OCI-LY7 (cell line): ENCODE results near the gene RGPD3. TPM values are rescaled to one million over a fixed set of nuclear protein-coding genes. Genes with fewer than 3 reads are reported as not detected.
"Not testable (repeated sequence)": the region's sequence is repeated elsewhere in the genome, so short reads cannot be mapped to it uniquely, and the experiment has no call there.

ENCODE experiments used
- Bru-seq: library from RNA; stranded (reverse); fragments of 400-500 nt; gene quantifications from one replicate; lab custom pipeline; 2021; lab: Mats Ljungman, UMichigan
- BruChase-seq, 2 experiments: library from RNA; stranded (reverse); fragments of 400-500 nt; gene quantifications; one replicate each; lab custom pipeline; 2021; lab: Mats Ljungman, UMichigan
- BruUV-seq: library from RNA; stranded (reverse); fragments of 400-500 nt; replicated peaks from 2 replicates; lab custom pipeline; 2021; lab: Mats Ljungman, UMichigan
- CTCF ChIA-PET: fragments of 300-600 bp; sonication (Branson Sonifier 250); formaldehyde crosslinking; loops from one replicate; lab custom pipeline; 2022; ENCODE audit warnings: antibody characterized with exemption; ENCODE audit not compliant: unreplicated experiment; lab: Charles Lee
- POLR2A ChIA-PET: fragments of 300-600 bp; sonication (Branson Sonifier 250); formaldehyde crosslinking; loops from one replicate; lab custom pipeline; 2022; ENCODE audit warnings: antibody characterized with exemption; lab: Charles Lee
- DNase-seq: peaks from one replicate; pipeline ENCODE4 v3.0.0-alpha.2; 2015; ENCODE audit warnings: low spot score
- H2AFZ ChIP-seq: fragments of 200-600 bp; sonication (generic), shearing (Covaris generic); 2 replicates; pipeline ENCODE4 v1.6.1; 2014; ENCODE audit warnings: mild to moderate bottlenecking, antibody characterized with exemption, low read length, moderate library complexity
- H3K27ac ChIP-seq: fragments of 200-600 bp; sonication (generic); 2 replicates; pipeline ENCODE4 v1.5.1; 2014; ENCODE audit warnings: mixed run types, low read depth, mild to moderate bottlenecking, moderate library complexity, low read length, inconsistent platforms; ENCODE audit not compliant: poor library complexity, severe bottlenecking
- H3K36me3 ChIP-seq: fragments of 200-600 bp; sonication (generic); 2 replicates; pipeline ENCODE4 v1.6.1; 2014; ENCODE audit warnings: mild to moderate bottlenecking, antibody characterized with exemption, low read length, moderate library complexity, mixed read lengths; ENCODE audit not compliant: insufficient read depth
- H3K4me1 ChIP-seq: fragments of 200-600 bp; sonication (generic); 2 replicates; pipeline ENCODE4 v1.5.1; 2014; ENCODE audit warnings: mild to moderate bottlenecking, low read length; ENCODE audit not compliant: insufficient read depth, poor library complexity, severe bottlenecking
- H3K4me2 ChIP-seq: fragments of 200-600 bp; sonication (generic); 2 replicates; pipeline ENCODE4 v1.6.1; 2014; ENCODE audit warnings: mild to moderate bottlenecking, low read length
- H3K4me3 ChIP-seq: fragments of 200-600 bp; sonication (generic); 2 replicates; pipeline ENCODE4 v1.5.1; 2014; ENCODE audit warnings: mild to moderate bottlenecking, low read depth, low read length; ENCODE audit not compliant: poor library complexity, severe bottlenecking
- H3K79me2 ChIP-seq: fragments of 200-600 bp; sonication (generic); 2 replicates; pipeline ENCODE4 v1.6.1; 2016; ENCODE audit warnings: low read depth, mild to moderate bottlenecking, low read length, moderate library complexity, mixed read lengths; ENCODE audit not compliant: insufficient read depth
- H3K9me2 ChIP-seq: fragments of 200-600 bp; sonication (generic); 2 replicates; pipeline ENCODE4 v1.6.1; 2016; ENCODE audit warnings: mild to moderate bottlenecking, low read length, mixed read lengths; ENCODE audit not compliant: insufficient read depth
- H3K9me3 ChIP-seq: fragments of 200-600 bp; sonication (generic); 2 replicates; pipeline ENCODE4 v1.6.1; 2014; ENCODE audit warnings: mild to moderate bottlenecking, mixed run types, low read length, mixed read lengths
- H4K20me1 ChIP-seq: fragments of 200-600 bp; sonication (generic); 2 replicates; pipeline ENCODE4 v1.6.1; 2014; ENCODE audit warnings: mild to moderate bottlenecking, antibody characterized with exemption, low read length, moderate library complexity, mixed read lengths; ENCODE audit not compliant: insufficient read depth
- EZH2phosphoT487 ChIP-seq: fragments of 200-600 bp; sonication (generic); IDR thresholded peaks from 2 replicates; pipeline ENCODE4 v1.6.1; 2018; ENCODE audit warnings: low read depth, borderline replicate concordance, mild to moderate bottlenecking, mixed run types, antibody characterized with exemption, low read length, moderate library complexity, mixed read lengths
- intact Hi-C: fragments of 100-400 bp; cut with micrococcal nuclease; formaldehyde crosslinking; loops from one replicate; pipeline ENCODE4 v1.10.0; 2022; ENCODE audit not compliant: unreplicated experiment
- long read RNA-seq: library from polyadenylated mRNA; stranded (forward); transcript quantifications from one replicate; pipeline ENCODE4 v2.0.0, GENCODE V29; 2022
- total RNA-seq, 2 experiments: library from RNA; depleted of rRNA in 1 of 2; stranded (reverse); fragments of >200 nt in 1 of 2; shearing (Covaris generic) in 1 of 2; gene quantifications; 2 replicates each; pipeline ENCODE4 v1.2.3, GENCODE V29; 2014 to 2022
- TF ChIP-seq, protein P1 (sequence below): fragments of 200-600 bp; sonication (generic); conservative IDR thresholded peaks from 2 replicates; pipeline ENCODE4 v1.5.1; 2014; ENCODE audit warnings: mild to moderate bottlenecking, antibody characterized with exemption, low read length, moderate library complexity, mixed read lengths

Gene RGPD3
- not detected in 2 replicates for total RNA-seq (2014; rRNA removed; shearing (Covaris generic))
- total RNA-seq (2022): not detected in 2 replicates
- Bru-seq, nascent RNA: percentile 5 among the genes with signal in this experiment
- BruChase-seq, experiment 1, labeled RNA remaining after a 6-hour chase: percentile 5 among the genes with signal in this experiment
- BruChase-seq, experiment 2, labeled RNA remaining after a 2-hour chase: percentile 4 among the genes with signal in this experiment
- long read RNA-seq: 0 reads

- H3K79me2 ChIP-seq, DNase-seq, H3K9me3 ChIP-seq, H3K9me2 ChIP-seq, intact Hi-C loops, CTCF ChIA-PET, BruUV-seq, H3K36me3 ChIP-seq, H2AFZ ChIP-seq, H3K4me3 ChIP-seq, POLR2A ChIA-PET, H3K4me1 ChIP-seq, H3K27ac ChIP-seq, H3K4me2 ChIP-seq, H4K20me1 ChIP-seq: not testable (repeated sequence)
These were observed at the start of gene RGPD3 for GRCh38 chr2:106468107-106468506. Gene RGPD3 (minus strand): TSS chr2:106468413. CDS start chr2:106468288, 125 bp downstream.

- BruUV-seq: no TSS peak
- TF ChIP-seq, protein P1, sequence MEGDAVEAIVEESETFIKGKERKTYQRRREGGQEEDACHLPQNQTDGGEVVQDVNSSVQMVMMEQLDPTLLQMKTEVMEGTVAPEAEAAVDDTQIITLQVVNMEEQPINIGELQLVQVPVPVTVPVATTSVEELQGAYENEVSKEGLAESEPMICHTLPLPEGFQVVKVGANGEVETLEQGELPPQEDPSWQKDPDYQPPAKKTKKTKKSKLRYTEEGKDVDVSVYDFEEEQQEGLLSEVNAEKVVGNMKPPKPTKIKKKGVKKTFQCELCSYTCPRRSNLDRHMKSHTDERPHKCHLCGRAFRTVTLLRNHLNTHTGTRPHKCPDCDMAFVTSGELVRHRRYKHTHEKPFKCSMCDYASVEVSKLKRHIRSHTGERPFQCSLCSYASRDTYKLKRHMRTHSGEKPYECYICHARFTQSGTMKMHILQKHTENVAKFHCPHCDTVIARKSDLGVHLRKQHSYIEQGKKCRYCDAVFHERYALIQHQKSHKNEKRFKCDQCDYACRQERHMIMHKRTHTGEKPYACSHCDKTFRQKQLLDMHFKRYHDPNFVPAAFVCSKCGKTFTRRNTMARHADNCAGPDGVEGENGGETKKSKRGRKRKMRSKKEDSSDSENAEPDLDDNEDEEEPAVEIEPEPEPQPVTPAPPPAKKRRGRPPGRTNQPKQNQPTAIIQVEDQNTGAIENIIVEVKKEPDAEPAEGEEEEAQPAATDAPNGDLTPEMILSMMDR: no peak
- no peak for TF ChIP-seq EZH2phosphoT487
These were observed 49.1 kb upstream of the RGPD3 start for GRCh38 chr2:106517329-106517728.

DNA sequence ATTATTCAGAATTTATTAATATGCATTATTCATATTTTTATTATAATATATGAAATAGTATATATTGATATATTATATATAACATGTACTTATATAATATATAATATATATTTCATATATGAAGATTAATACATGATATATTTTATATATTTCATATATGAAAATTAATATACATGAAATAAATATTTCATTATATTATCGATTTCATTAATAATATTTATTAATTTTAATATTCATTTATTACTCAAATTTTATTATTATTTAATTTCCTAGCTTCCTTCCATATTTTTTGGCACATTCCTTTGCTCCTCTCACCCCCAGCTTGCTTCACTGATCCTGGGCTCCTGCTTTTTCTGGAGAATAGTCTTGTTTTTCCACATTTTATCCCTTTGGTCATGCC lies 48.7 kb upstream of the RGPD3 start:
- no peak for TF ChIP-seq EZH2phosphoT487
- TF ChIP-seq, protein P1: no peak
- CTCF ChIA-PET: no interaction called here

More at GRCh38 chr2:106517329-106517728, 49.1 kb upstream of the RGPD3 start:
- Histone ChIP-seq H3K79me2 (no peaks in the 10 kb centered on the region), H4K20me1 (no peaks in the 10 kb centered on the region), H3K4me3 (no peak overlapping the region), H3K4me1 (no peaks in the 10 kb centered on the region), H3K27ac (no peak overlapping the region), H3K4me2 (no peak overlapping the region), H3K36me3 (no peaks in the 10 kb centered on the region), H2AFZ (no peak overlapping the region), H3K9me3 (no peaks in the 10 kb centered on the region), H3K9me2 (no peaks in the 10 kb centered on the region)
- DNase-seq: no peak
- intact Hi-C loops: no loop called here
- ChIA-PET CTCF (no interaction called here), POLR2A (no interaction called here)

More for the DNA sequence above, 48.7 kb upstream of the RGPD3 start:
- Histone ChIP-seq H4K20me1 (no peaks in the 10 kb centered on the region), H2AFZ (no peak overlapping the region), H3K4me3 (no peak overlapping the region), H3K36me3 (no peaks in the 10 kb centered on the region), H3K27ac (no peak overlapping the region), H3K4me1 (no peaks in the 10 kb centered on the region), H3K9me2 (no peaks in the 10 kb centered on the region), H3K79me2 (no peaks in the 10 kb centered on the region), H3K9me3 (no peaks in the 10 kb centered on the region), H3K4me2 (no peak overlapping the region)
- no peak for DNase-seq
- POLR2A ChIA-PET: no interaction called here
- BruUV-seq: no TSS peak
- intact Hi-C loops: no loop called here
